CD4-positive, CD25-positive, alpha-beta regulatory T cell (primary cell): ENCODE data around the gene SHISA2. TPM values are rescaled to one million over a fixed set of nuclear protein-coding genes. Genes with fewer than 3 reads are reported as not detected.
"Not testable (repeated sequence)": the region's sequence is repeated elsewhere in the genome, so short reads cannot be mapped to it uniquely, and the experiment has no call there.

Source experiments
- ATAC-seq, 2 donors: fragments of 150-1000 bp; cut with Tn5 transposase; one replicate each; pipeline ENCODE4 v1.10.0; 2021; ENCODE audit warnings: low read depth in 2 of 2, moderate number of reproducible peaks in 2 of 2, moderate library complexity in 1 of 2
- DNase-seq, 3 donors: peaks; one replicate each; pipeline versions ENCODE4 v3.0.0 to v3.0.0-alpha.2; 2012 to 2022; ENCODE audit warnings: mixed read lengths in 1 of 3
- H3K27ac ChIP-seq: one replicate; pipeline ENCODE4 v1.7.0; 2013; ENCODE audit warnings: mild to moderate bottlenecking, low read length; ENCODE audit not compliant: insufficient read depth, poor library complexity, severe bottlenecking
- H3K27me3 ChIP-seq: one replicate; pipeline ENCODE4 v1.7.0; 2013; ENCODE audit warnings: low read length; ENCODE audit not compliant: control insufficient read depth, insufficient read depth
- H3K36me3 ChIP-seq: one replicate; pipeline ENCODE4 v1.7.0; 2013; ENCODE audit warnings: mild to moderate bottlenecking, low read length, moderate library complexity; ENCODE audit not compliant: control insufficient read depth, insufficient read depth
- H3K4me1 ChIP-seq: 2 replicates; pipeline ENCODE4 v1.7.0; 2013; ENCODE audit warnings: mild to moderate bottlenecking, low read length; ENCODE audit not compliant: insufficient read depth, control insufficient read depth, poor library complexity, severe bottlenecking
- H3K4me3 ChIP-seq: one replicate; pipeline ENCODE4 v1.7.0; 2013; ENCODE audit warnings: low read depth, mild to moderate bottlenecking, low read length, moderate library complexity
- H3K9me3 ChIP-seq, 2 experiments: 1 replicate in 1 of 2; 2 replicates in 1 of 2; pipeline ENCODE4 v1.7.0; 2013; ENCODE audit warnings: low read length in 2 of 2, mild to moderate bottlenecking in 1 of 2, moderate library complexity in 1 of 2; ENCODE audit not compliant: control insufficient read depth in 2 of 2
- H3K27ac Mint-ChIP-seq, 3 donors: one replicate each; pipeline ENCODE4 v1.8.0; 2020 to 2022; ENCODE audit warnings: mild to moderate bottlenecking in 3 of 3, mixed read lengths in 3 of 3, moderate library complexity in 2 of 3
- H3K27me3 Mint-ChIP-seq: one replicate; pipeline ENCODE4 v1.8.0; 2022; ENCODE audit warnings: mild to moderate bottlenecking, mixed read lengths
- H3K36me3 Mint-ChIP-seq: one replicate; pipeline ENCODE4 v1.8.0; 2020; ENCODE audit warnings: mixed read lengths
- H3K4me1 Mint-ChIP-seq, 4 donors: one replicate each; pipeline ENCODE4 v1.8.0; 2020 to 2022; ENCODE audit warnings: mixed read lengths in 4 of 4, mild to moderate bottlenecking in 1 of 4
- H3K4me3 Mint-ChIP-seq, 4 donors: one replicate each; pipeline ENCODE4 v1.8.0; 2020 to 2022; ENCODE audit warnings: mild to moderate bottlenecking in 4 of 4, mixed read lengths in 4 of 4, moderate library complexity in 3 of 4
- H3K9me3 Mint-ChIP-seq, 7 donors: one replicate each; pipeline ENCODE4 v1.8.0; 2020 to 2022; ENCODE audit warnings: mixed read lengths in 7 of 7, mild to moderate bottlenecking in 3 of 7, moderate library complexity in 2 of 7
- polyA plus RNA-seq, 4 donors: library from polyadenylated mRNA; unstranded; fragments of 300-500 nt; fragmentation: Illumina TruSeq; gene quantifications; one replicate each; pipeline ENCODE4 v1.2.3, GENCODE V29; 2021
- total RNA-seq: library from RNA; stranded (reverse); gene quantifications from one replicate; pipeline ENCODE4 v1.2.3, GENCODE V29; 2022

SHISA2 gene
- total and polyA plus RNA-seq, 5 donors from 2014 or later = 0.09 to 1.7 (median 0.13) TPM; not detected in 1

DNA sequence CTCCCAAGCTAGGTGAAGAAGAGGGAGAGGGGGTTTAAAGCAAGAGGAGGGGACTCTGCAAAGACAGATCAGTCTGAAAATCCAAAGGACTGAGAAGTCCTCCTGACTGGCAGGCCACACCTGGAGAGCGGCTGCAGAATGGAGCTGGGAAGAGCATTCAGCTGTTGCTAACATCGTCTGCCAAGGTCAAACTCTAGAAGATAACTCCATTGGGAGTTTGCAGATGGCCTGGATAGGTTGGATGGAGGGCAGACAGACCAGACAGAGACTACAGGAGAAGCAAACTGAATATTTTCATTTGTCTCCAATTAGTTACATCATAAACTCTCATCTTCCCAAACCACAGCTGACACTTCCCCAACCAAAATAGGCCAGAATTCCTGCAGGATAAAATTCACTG, 19.9 kb upstream of the SHISA2 start:
- H3K4me1 Mint-ChIP-seq = peaks cover 0 to 2% (median 0%) of the 10 kb centered on the region in 4 donors
- Histone ChIP-seq H3K36me3 (no peaks in the 10 kb centered on the region), H3K27ac (no peak overlapping the region), H3K9me3 (no peaks in the 10 kb centered on the region), H3K4me3 (no peak overlapping the region), H3K27me3 (peaks cover 2% of the 10 kb centered on the region), H3K4me1 (no peaks in the 10 kb centered on the region)
- ATAC-seq = no peak
- DNase-seq = no peak
- H3K9me3 Mint-ChIP-seq = no peaks in the 10 kb centered on the region
- no peaks in the 10 kb centered on the region for H3K36me3 Mint-ChIP-seq
- H3K4me3 Mint-ChIP-seq = no peak overlapping the region
- H3K27me3 Mint-ChIP-seq = peaks cover 27% of the 10 kb centered on the region
- H3K27ac Mint-ChIP-seq = peak overlapping the region in 1 of 3 donors; percentile 61

DNA sequence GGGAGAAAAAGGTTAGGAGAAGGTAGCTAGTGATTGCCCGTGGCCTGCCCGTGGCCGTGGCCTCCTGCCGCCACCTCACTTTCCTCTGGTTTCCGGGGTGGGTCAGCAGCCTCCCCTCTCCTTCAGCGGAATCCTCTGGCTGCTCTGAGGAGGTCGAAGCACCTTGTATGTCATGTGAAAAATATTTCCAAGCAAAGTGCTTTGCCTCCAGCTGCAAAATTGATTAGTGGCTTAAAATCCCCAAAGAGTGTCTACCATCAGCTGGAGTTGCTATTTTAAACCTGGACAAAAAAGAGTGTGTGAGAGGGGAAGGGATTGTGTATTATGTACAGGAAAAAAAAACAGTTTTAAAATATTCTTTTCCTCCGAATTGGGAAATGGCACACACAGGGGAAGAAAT, 17.8 kb upstream of the SHISA2 start:
- H3K27ac ChIP-seq, H3K9me3 Mint-ChIP-seq, H3K36me3 Mint-ChIP-seq, H3K27me3 ChIP-seq, H3K4me1 Mint-ChIP-seq, DNase-seq, ATAC-seq, H3K4me3 ChIP-seq, H3K9me3 ChIP-seq, H3K4me1 ChIP-seq, H3K36me3 ChIP-seq, H3K27ac Mint-ChIP-seq, H3K4me3 Mint-ChIP-seq: not testable (repeated sequence)
- H3K27me3 Mint-ChIP-seq = peaks cover 11% of the 10 kb centered on the region

DNA sequence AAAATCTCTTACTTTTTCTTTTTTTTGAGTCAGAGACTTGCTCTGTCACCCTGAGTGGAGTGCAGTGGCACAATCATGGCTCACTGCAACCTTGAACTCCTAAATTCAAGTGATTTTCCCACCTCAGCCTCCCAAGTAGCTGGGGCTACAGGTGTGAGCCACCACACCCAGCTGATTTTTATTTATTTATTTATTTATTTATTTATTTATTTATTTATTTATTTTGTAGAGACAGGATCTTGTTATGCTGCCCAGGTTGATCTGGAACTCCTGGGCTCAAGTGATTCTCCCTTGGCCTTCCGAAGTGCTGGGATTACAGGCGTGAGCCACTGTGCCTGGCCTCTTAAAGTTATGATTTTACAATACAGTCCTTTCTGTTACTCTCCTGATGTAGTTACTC, 16.6 kb upstream of the SHISA2 start:
- not testable (repeated sequence) for H3K9me3 Mint-ChIP-seq

DNA sequence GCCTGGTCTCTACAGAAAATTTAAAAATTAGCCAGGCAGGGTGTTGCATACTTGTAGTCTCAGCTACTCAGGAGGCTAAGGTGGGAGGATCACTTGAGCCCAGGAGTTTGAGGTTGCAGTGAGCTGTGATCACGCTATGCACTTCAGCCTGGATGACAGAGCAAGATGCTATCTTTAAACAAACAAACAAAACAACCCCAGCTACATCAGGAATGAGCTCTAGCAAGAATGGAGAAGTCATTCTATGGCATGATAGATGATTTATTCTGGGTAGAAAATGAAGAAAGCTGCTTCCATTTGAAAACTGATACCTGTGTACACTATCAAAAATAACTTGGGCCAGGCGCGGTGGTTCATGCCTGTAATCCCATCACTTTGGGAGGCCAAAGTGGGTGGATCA, 15.8 kb upstream of the SHISA2 start:
- H3K4me3 ChIP-seq = no peak overlapping the region
- Mint-ChIP-seq H3K4me1 (peaks cover 0 to 2% (median 0%) of the 10 kb centered on the region in 4 donors), H3K9me3 (no peaks in the 10 kb centered on the region), H3K36me3 (no peaks in the 10 kb centered on the region), H3K27ac (no peak overlapping the region), H3K27me3 (peaks cover 18% of the 10 kb centered on the region), H3K4me3 (no peak overlapping the region)
- H3K27me3 ChIP-seq = peaks cover 2% of the 10 kb centered on the region
- ATAC-seq (no peak), DNase-seq (no peak)
- H3K27ac ChIP-seq = no peak overlapping the region
- no peaks in the 10 kb centered on the region for H3K4me1 ChIP-seq
- H3K9me3 ChIP-seq = no peaks in the 10 kb centered on the region
- H3K36me3 ChIP-seq = no peaks in the 10 kb centered on the region

More for the DNA sequence above, 16.6 kb upstream of the SHISA2 start:
- DNase-seq, H3K36me3 Mint-ChIP-seq, ATAC-seq, H3K36me3 ChIP-seq, H3K4me1 ChIP-seq, H3K4me3 Mint-ChIP-seq, H3K4me3 ChIP-seq, H3K4me1 Mint-ChIP-seq, H3K27ac Mint-ChIP-seq, H3K9me3 ChIP-seq, H3K27ac ChIP-seq, H3K27me3 ChIP-seq: not testable (repeated sequence)
- peaks cover 12% of the 10 kb centered on the region for H3K27me3 Mint-ChIP-seq

DNA sequence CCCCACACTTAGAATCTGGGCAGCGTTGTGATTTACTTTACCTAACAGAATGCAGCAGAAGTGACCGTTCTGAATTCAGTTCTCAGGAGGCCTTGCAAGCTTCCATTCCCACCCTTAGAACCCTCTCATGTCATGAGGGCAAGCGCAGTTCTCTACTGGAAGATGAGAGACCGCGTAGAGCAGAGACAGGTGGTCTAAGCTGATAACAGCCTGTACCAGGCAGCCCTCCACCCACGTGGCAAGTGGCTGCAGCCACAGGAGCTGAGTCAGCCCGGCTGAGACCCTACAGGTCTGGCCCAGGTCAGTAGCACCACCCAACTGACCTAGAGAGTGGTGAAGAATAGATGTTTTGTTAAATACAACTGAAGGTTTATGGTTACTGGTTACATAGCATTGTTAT, 14.7 kb upstream of the SHISA2 start:
- not testable (repeated sequence) for H3K9me3 Mint-ChIP-seq, H3K4me1 Mint-ChIP-seq, H3K27ac Mint-ChIP-seq, H3K4me3 Mint-ChIP-seq, H3K27ac ChIP-seq, H3K4me1 ChIP-seq, H3K9me3 ChIP-seq, H3K36me3 Mint-ChIP-seq, H3K27me3 ChIP-seq, H3K36me3 ChIP-seq, DNase-seq, H3K4me3 ChIP-seq, ATAC-seq
- peaks cover 15% of the 10 kb centered on the region for H3K27me3 Mint-ChIP-seq

DNA sequence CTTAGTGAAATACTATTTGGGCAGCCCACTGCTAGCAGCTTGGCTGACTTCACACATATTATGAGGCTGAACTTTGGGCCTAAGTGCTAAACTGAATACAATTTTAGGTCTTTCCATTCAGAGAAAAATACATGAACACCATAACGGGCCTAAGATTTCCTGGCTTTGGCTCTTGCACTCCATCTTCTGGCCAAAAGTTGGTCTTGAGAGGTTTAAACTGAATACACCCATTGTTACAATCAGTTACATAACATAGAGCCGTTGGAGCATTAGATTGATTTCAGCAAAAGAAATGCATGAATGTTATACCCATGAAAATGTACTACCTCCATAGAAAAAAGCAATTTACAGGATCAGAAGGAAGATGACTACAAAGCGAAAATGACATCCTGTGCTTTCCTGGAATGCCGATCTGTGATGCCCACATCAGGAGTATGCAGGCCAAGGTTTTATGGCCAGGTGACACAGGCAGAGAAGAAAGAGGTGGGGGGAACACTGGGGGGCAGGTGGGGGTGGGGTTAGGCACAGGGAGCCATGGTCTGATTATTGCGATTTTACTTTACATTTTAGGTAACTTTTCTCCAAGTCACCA, 11.1 kb upstream of the SHISA2 start:
- no peak for ATAC-seq
- Histone ChIP-seq H3K4me3 (no peak overlapping the region), H3K27ac (no peak overlapping the region), H3K9me3 (no peaks in the 10 kb centered on the region), H3K27me3 (no peaks in the 10 kb centered on the region), H3K36me3 (no peaks in the 10 kb centered on the region), H3K4me1 (no peaks in the 10 kb centered on the region)
- Mint-ChIP-seq H3K27ac (no peak overlapping the region), H3K36me3 (no peaks in the 10 kb centered on the region), H3K4me3 (no peak overlapping the region), H3K4me1 (no peaks in the 10 kb centered on the region), H3K9me3 (no peaks in the 10 kb centered on the region), H3K27me3 (peaks cover 21% of the 10 kb centered on the region)
- peak in 2 of 3 donors; percentile 51 to 54 for DNase-seq

DNA sequence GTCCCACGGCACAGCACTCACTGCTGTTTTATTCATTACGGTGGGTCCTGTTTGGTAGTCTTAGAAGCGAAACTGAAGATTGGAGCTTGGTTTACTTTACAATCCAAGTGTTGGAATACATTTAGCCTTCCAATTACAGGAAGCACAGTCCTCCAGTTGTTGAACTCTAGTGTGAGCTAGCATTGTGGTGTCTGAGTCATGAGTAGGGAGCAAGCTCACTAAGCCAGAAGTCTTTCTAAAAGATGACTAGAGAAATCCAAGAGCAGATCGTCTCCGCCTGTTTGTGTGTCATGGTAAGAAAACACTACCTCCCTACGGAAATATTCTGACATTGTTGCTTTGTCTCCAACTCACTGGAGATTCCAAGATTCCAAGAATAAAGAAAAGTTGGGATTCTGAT, 10.1 kb upstream of the SHISA2 start:
- Histone ChIP-seq H3K4me1 (no peaks in the 10 kb centered on the region), H3K9me3 (no peaks in the 10 kb centered on the region), H3K27me3 (no peaks in the 10 kb centered on the region), H3K27ac (no peak overlapping the region), H3K4me3 (no peak overlapping the region), H3K36me3 (no peaks in the 10 kb centered on the region)
- H3K27ac Mint-ChIP-seq = no peak overlapping the region
- no peaks in the 10 kb centered on the region for H3K9me3 Mint-ChIP-seq
- H3K4me3 Mint-ChIP-seq = no peak overlapping the region
- peaks cover 29% of the 10 kb centered on the region for H3K27me3 Mint-ChIP-seq
- ATAC-seq = no peak
- no peak for DNase-seq
- no peaks in the 10 kb centered on the region for H3K4me1 Mint-ChIP-seq
- no peaks in the 10 kb centered on the region for H3K36me3 Mint-ChIP-seq

DNA sequence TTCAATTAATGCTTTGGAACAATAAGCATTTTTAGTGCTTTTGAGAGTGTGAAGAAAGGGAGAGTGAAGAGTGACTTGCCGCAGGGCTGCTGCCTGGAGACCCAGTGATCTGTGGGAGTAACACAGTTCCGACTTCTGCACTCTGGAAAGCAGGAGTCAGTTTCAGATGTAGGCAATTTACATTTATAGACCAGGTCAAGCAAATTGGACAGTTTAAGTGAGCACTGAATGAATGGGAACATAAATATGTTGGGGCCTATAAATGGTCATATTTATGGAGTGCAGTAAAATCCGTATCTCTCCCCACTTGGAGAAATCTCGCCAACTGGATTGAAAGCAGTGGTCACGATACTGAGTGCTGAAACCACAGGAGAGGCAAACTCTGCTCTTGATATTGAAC, 9.4 kb upstream of the SHISA2 start:
- no peaks in the 10 kb centered on the region for H3K4me1 Mint-ChIP-seq
- H3K27ac Mint-ChIP-seq = no peak overlapping the region
- no peaks in the 10 kb centered on the region for H3K36me3 ChIP-seq
- H3K27ac ChIP-seq = no peak overlapping the region
- H3K4me1 ChIP-seq = no peaks in the 10 kb centered on the region
- H3K27me3 Mint-ChIP-seq = peaks cover 35% of the 10 kb centered on the region
- no peaks in the 10 kb centered on the region for H3K9me3 Mint-ChIP-seq
- H3K4me3 ChIP-seq = no peak overlapping the region
- peaks cover 4% of the 10 kb centered on the region for H3K27me3 ChIP-seq
- ATAC-seq (no peak), DNase-seq (no peak)
- H3K9me3 ChIP-seq = no peaks in the 10 kb centered on the region
- no peak overlapping the region for H3K4me3 Mint-ChIP-seq
- H3K36me3 Mint-ChIP-seq = no peaks in the 10 kb centered on the region
